Hepatocyte (in vitro differentiated cells): ENCODE results near the gene FAM50A. TPM values are rescaled to one million over a fixed set of nuclear protein-coding genes. Genes with fewer than 3 reads are reported as not detected.

Source experiments
- DNase-seq: peaks from one replicate; pipeline ENCODE4 v3.0.0-alpha.2; 2016; ENCODE audit warnings: low spot score
- H2AFZ ChIP-seq: fragments of 200-600 bp; sonication (generic); 2 replicates; pipeline ENCODE4 v1.6.0; 2016; ENCODE audit warnings: antibody characterized with exemption, mild to moderate bottlenecking
- H3K27ac ChIP-seq: fragments of 200-600 bp; sonication (generic); 2 replicates; pipeline ENCODE4 v1.5.1; 2016; ENCODE audit warnings: mild to moderate bottlenecking
- H3K27me3 ChIP-seq: fragments of 200-600 bp; sonication (generic); 2 replicates; pipeline ENCODE4 v1.6.1; 2016
- H3K36me3 ChIP-seq: fragments of 200-600 bp; sonication (generic); replicated peaks from 2 replicates; pipeline ENCODE4 v1.5.1; 2016; ENCODE audit warnings: low read depth; ENCODE audit not compliant: insufficient read depth
- H3K4me1 ChIP-seq: fragments of 200-600 bp; sonication (generic); 2 replicates; pipeline ENCODE4 v1.5.1; 2016; ENCODE audit warnings: mild to moderate bottlenecking, moderate library complexity; ENCODE audit not compliant: insufficient read depth
- H3K4me2 ChIP-seq: fragments of 200-600 bp; sonication (generic); 2 replicates; pipeline ENCODE4 v1.6.0; 2016
- H3K4me3 ChIP-seq: fragments of 200-600 bp; sonication (generic); 2 replicates; pipeline ENCODE4 v1.5.1; 2016; ENCODE audit warnings: mild to moderate bottlenecking
- H3K79me2 ChIP-seq: fragments of 200-600 bp; sonication (generic); 2 replicates; pipeline ENCODE4 v1.6.0; 2017; ENCODE audit warnings: mild to moderate bottlenecking
- H3K9me2 ChIP-seq: fragments of 200-600 bp; sonication (generic); replicated peaks from 2 replicates; pipeline ENCODE4 v1.6.0; 2017; ENCODE audit warnings: mild to moderate bottlenecking; ENCODE audit not compliant: insufficient read depth
- H3K9me3 ChIP-seq: fragments of 200-600 bp; sonication (generic); 2 replicates; pipeline ENCODE4 v1.5.1; 2016; ENCODE audit warnings: low read depth, mild to moderate bottlenecking
- H4K20me1 ChIP-seq: fragments of 200-600 bp; sonication (generic); 2 replicates; pipeline ENCODE4 v1.6.0; 2016; ENCODE audit warnings: mild to moderate bottlenecking; ENCODE audit not compliant: insufficient read depth, poor library complexity, severe bottlenecking
- EZH2 ChIP-seq: fragments of 200-600 bp; sonication (generic); IDR thresholded peaks from 2 replicates; pipeline ENCODE4 v1.6.1; 2016; ENCODE audit warnings: antibody characterized with exemption, mild to moderate bottlenecking, borderline replicate concordance
- EZH2phosphoT487 ChIP-seq: fragments of 200-600 bp; sonication (generic); IDR thresholded peaks from one replicate; pipeline ENCODE4 v1.6.1; 2018; ENCODE audit warnings: antibody characterized with exemption, mild to moderate bottlenecking, low read depth, moderate library complexity; ENCODE audit not compliant: unreplicated experiment, severe bottlenecking
- WGBS: methylation state at CpG from one replicate; pipeline ENCODE4 v1.1.6; 2016; ENCODE audit warnings: low lambda C conversion rate; ENCODE audit errors: missing lambda C conversion rate; 5-methylcytosine and 5-hydroxymethylcytosine counted together
- polyA plus RNA-seq: library from polyadenylated mRNA; unstranded; fragments of >200 nt; fragmentation: Nextera tagmentation; extraction: Ambion mirVana; gene quantifications from 2 replicates; pipeline ENCODE4 v1.2.1, GENCODE V29; 2016
- total RNA-seq: library from RNA; depleted of rRNA; stranded (reverse); fragments of >200 nt; gene quantifications from 2 replicates; pipeline ENCODE4 v1.2.3, GENCODE V29; 2014
- TF ChIP-seq, protein P1 (sequence below): fragments of 200-600 bp; sonication (generic); IDR thresholded peaks from 2 replicates; pipeline ENCODE4 v1.5.1; 2016; ENCODE audit warnings: antibody characterized with exemption, mild to moderate bottlenecking; ENCODE audit not compliant: poor library complexity

The FAM50A gene
- total and polyA plus RNA-seq, 2 experiments from 2014 or later = 65.9 to 147 TPM

DNA sequence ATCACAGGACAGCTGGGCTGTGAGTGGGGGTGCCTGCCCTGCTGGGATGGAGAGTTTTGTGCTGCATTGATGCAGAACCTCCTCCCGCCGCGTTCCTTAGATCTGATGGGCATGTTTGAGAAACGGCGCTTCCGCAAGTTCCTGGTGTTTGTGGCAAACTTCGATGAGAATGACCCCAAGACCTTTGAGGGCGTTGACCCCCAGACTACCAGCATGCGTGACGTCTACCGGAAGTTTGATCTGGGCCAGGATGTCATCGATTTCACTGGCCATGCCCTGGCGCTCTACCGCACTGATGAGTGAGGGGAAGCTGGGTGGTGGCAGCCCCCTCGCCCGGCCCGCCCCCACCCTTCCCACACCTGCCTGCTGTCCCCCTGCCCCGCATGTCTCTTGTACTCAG is 4.1 kb upstream of the FAM50A start:
- Histone ChIP-seq H3K79me2 (peaks cover 33% of the 10 kb centered on the region), H3K27me3 (no peaks in the 10 kb centered on the region)
- 91% methylated on average over 14 of the region's 18 CpGs for WGBS

DNA sequence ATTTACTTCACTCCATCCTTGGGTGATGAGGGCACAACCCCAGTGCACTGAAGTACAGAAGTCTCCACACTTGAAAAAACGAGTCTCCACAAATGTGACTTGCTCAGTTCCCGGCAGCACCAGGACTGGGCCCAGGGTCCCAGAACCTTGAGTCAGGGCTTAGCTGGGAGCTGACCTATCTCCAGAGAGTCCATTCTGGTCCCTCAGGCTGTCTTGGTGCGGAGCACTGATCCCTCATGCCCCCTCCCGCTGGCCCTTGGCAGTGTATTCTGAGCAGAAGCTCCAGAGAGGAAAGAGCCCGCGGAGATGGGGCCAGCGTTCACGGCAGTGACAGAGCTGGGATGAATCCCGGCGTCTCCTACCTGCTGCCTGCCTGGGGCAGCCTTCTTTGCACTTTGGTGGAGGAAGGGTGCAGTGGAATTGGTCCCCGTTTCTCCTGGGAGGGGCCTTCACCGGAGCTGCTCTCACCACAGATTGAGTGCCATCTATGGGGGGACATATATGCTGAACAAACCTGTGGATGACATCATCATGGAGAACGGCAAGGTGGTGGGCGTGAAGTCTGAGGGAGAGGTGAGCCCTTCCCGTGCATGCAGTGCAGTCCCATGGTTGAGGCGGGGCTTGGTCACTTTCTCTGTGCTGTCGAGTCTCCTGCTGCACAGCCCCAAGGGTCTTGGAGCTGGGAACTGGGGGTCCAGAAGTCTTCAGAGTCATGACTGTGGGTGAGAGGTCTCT is 3.2 kb upstream of the FAM50A start:
- H3K9me2 ChIP-seq = no peaks in the 10 kb centered on the region
- H3K27me3 ChIP-seq = no peaks in the 10 kb centered on the region
- DNase-seq = no peak
- no peaks in the 10 kb centered on the region for H3K4me1 ChIP-seq
- WGBS = 79% methylated on average over 17 of the region's 17 CpGs
- H3K4me3 ChIP-seq = no peak overlapping the region
- peaks cover 41% of the 10 kb centered on the region for H3K79me2 ChIP-seq
- no peak overlapping the region for H2AFZ ChIP-seq
- H4K20me1 ChIP-seq = no peaks in the 10 kb centered on the region
- no peaks in the 10 kb centered on the region for H3K36me3 ChIP-seq
- H3K27ac ChIP-seq = no peak overlapping the region
- TF ChIP-seq EZH2phosphoT487 = no peak
- no peak for TF ChIP-seq EZH2
- TF ChIP-seq, protein P1, sequence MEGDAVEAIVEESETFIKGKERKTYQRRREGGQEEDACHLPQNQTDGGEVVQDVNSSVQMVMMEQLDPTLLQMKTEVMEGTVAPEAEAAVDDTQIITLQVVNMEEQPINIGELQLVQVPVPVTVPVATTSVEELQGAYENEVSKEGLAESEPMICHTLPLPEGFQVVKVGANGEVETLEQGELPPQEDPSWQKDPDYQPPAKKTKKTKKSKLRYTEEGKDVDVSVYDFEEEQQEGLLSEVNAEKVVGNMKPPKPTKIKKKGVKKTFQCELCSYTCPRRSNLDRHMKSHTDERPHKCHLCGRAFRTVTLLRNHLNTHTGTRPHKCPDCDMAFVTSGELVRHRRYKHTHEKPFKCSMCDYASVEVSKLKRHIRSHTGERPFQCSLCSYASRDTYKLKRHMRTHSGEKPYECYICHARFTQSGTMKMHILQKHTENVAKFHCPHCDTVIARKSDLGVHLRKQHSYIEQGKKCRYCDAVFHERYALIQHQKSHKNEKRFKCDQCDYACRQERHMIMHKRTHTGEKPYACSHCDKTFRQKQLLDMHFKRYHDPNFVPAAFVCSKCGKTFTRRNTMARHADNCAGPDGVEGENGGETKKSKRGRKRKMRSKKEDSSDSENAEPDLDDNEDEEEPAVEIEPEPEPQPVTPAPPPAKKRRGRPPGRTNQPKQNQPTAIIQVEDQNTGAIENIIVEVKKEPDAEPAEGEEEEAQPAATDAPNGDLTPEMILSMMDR = no peak
- no peaks in the 10 kb centered on the region for H3K9me3 ChIP-seq
- no peak overlapping the region for H3K4me2 ChIP-seq

More for the DNA sequence above, 4.1 kb upstream of the FAM50A start:
- no peaks in the 10 kb centered on the region for H4K20me1 ChIP-seq
- no peak overlapping the region for H2AFZ ChIP-seq
- H3K4me1 ChIP-seq = no peaks in the 10 kb centered on the region
- H3K9me3 ChIP-seq = no peaks in the 10 kb centered on the region
- H3K27ac ChIP-seq = no peak overlapping the region
- H3K9me2 ChIP-seq = no peaks in the 10 kb centered on the region
- TF ChIP-seq EZH2 (no peak), EZH2phosphoT487 (no peak)
- TF ChIP-seq, protein P1 = no peak
- H3K4me3 ChIP-seq = no peak overlapping the region
- H3K4me2 ChIP-seq = no peak overlapping the region
- no peaks in the 10 kb centered on the region for H3K36me3 ChIP-seq
- DNase-seq = no peak

DNA sequence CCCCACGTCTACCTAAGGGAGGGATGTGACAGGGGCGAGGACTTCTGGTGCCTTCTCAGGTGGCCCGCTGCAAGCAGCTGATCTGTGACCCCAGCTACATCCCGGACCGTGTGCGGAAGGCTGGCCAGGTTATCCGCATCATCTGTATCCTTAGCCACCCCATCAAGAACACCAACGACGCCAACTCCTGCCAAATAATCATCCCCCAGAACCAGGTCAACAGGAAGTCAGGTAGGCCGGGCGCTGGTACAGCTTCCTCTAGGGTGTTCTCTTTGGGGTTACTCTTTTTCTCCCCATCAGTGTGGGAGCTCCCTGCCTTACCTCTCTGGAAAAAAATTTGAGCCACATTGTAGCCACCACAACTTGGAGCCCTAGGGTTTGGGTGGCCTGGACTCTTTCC is 2.4 kb upstream of the FAM50A start:
- 96% methylated on average over 11 of the region's 11 CpGs for WGBS
- Histone ChIP-seq H3K4me2 (no peak overlapping the region), H2AFZ (no peak overlapping the region), H4K20me1 (peaks cover 3% of the 10 kb centered on the region), H3K36me3 (no peaks in the 10 kb centered on the region), H3K4me1 (no peaks in the 10 kb centered on the region), H3K27me3 (no peaks in the 10 kb centered on the region), H3K9me3 (no peaks in the 10 kb centered on the region), H3K27ac (no peak overlapping the region), H3K4me3 (no peak overlapping the region), H3K9me2 (no peaks in the 10 kb centered on the region), H3K79me2 (peaks cover 41% of the 10 kb centered on the region)
- TF ChIP-seq EZH2phosphoT487 (no peak), EZH2 (no peak)
- TF ChIP-seq, protein P1 = no peak
- no peak for DNase-seq
